HG02938 (cell line): ENCODE measurements around the gene TMEM116.
"Not testable (repeated sequence)": the region's sequence is repeated elsewhere in the genome, so short reads cannot be mapped to it uniquely, and the experiment has no call there.

Source experiments
- ATAC-seq: cut with Tn5 transposase; IDR thresholded peaks from one replicate; pipeline ENCODE4 v1.9.1; 2021; ENCODE audit warnings: mild to moderate bottlenecking, moderate library complexity; ENCODE audit not compliant: unreplicated experiment

The TMEM116 gene

GRCh38 chr12:112010415-112011344, 2.3 kb downstream of the TMEM116 start:
- ATAC-seq = no peak

DNA sequence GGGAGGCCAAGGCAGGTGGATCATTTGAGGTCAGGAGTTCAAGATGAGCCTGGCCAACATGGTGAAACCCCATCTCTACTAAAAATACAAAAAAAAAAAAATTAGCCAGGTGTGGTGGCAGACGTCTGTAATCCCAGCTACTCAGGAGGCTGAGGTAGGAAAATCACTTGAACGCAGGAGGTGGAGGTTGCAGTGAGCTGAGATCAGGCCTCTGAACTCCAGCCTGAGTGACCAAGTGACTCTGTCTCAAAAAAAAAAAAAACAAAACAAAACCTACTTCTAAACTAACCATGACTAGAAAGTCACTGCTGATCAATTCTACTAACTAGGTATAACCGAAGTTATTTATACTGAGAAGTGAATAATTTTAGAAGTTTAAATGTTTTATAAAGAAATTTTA, 3.4 kb downstream of the TMEM116 start:
- not testable (repeated sequence) for ATAC-seq

DNA sequence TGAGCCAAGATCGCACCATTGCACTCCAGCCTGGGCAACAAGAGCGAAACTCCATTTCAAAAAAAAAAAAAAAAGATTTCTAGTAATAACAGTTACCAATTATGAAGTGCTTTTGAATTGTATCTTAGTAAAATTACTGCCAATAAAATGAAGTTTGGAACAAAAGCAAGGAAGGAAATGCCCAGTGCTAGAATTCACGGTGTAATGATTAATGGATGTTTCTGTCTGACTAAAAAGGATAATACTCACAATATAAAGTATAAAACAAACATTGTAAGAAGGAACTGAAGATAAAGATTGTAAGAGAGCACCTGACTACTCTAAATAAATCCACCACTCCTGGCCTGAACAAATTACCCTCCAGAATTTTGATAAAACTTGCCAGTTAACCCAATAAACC, 4.0 kb downstream of the TMEM116 start:
- ATAC-seq = no peak

DNA sequence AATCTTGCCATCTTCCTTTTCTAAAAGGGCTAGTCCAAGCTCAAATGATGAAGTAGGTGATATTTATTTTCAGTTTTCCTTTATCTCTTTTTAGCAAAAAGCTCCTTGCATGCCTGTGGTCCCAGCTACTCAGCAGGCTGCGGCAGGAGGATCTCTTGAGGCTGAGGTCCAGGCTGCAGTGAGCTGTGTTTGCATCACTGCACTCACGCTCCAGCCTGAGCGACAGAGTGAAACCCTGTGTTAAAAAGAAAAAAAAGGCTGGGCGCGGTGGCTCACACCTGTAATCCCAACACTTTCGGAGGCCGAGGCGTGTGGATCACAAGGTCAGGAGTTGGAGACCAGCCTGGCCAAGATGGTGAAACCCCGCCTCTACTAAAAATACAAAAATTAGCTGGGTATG, 5.0 kb downstream of the TMEM116 start:
- ATAC-seq = no peak

DNA sequence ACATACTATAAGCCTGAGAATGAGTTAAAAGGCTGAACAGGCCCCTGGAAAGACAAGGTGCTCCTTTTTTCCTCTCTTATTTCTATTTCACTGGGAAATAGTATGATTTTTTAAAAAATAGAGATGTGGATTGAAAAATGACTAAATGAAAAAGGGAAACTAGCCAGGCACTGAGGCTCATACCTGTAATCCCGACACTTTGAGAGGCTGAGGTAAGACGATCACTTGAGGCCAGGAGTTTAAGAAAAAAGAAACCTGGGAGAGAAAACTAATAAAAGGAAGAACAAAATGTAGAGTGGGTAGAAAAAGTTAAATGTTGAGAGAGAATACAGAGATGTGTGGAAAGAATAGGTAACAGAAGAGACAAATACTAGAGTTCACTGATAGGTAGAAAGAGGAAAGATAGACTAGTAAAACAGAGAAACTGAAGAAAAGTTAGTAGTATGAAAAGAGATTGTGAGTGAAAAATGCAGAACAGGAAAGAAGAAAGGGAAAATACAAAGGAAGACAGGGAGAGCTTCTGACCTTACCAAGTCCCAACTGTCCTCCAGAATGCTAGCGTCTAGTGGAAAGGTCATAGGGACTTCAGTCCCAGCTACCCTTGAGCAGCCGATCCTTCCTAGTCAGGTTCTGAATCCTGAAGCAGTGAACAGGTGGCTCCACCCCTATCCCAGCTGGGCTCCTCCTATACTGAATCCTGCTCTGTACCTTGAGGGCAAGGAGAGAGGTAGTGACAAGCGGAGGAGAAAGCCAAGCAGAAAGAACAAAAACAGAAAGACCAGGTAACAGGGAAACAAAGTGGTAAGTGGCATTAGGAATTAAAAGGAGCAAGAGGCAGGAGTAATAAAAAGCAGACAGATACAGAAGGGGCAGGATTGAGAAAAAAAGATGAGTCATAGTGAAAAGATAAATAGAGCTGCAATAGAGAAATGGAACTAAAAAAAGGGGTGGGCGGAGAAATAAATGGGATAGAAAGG, 7.3 kb downstream of the TMEM116 start:
- ATAC-seq = no peak

DNA sequence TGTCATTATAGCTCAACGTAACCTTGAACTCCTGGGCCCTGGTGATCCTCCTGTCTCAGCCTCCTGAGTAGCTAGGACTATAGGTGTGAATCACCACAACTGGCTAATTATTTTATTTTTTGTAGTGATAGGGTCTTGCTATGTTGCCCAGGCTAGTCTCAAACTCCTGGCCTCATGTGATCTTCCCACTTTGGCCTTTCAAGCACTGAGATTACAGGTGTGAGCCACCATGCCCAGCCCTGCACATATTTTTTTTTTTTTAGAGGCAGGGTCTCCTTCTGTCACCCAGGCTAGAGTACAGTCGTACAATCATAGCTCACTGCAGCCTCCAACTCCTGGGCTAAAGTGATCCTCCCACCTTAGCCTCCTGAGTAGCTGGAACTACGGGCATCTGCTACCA, 8.9 kb downstream of the TMEM116 start:
- ATAC-seq = no peak

DNA sequence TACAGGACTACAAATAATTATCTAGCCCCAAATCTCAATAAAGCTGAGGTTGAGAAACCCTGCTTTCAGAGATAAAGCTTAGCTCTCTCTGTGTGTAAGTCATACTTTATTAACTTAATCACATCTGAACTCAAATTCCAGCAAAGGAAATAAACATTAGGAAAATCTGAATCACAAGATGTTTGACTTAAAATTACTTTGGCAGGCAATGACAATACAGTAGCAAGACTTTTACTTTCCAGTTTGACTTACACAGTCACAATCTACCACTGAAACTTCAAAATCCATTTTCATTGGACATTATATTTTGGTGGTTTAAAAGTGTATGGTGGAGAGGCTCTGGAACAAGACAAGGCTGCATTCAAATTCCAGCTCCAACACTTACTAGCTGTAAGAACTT, 11.4 kb downstream of the TMEM116 start:
- no peak for ATAC-seq

DNA sequence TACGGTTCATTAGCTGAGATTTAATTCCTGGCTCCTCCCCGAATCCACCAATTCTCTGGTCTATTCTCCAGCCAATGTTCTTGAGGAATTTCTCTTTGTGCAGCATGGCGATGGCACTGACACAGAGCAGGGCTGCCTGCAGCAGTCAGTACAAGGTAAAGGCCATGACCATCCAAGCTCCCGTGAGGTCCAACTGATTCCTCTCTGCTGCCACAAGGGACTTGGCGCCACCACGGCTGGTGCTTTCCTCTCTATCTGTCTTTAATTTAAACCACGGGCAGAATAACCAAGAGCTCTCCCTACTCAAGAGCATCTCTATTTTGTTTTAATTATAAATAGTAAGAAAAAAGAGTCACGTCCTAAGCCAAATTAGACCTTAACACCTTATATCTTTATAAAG, 12.1 kb downstream of the TMEM116 start:
- ATAC-seq = no peak

GRCh38 chr12:111999129-111999528, 13.8 kb downstream of the TMEM116 start:
- ATAC-seq = not testable (repeated sequence)

- no peak for ATAC-seq
Observed at GRCh38 chr12:111998015-111998414, 14.9 kb downstream of the TMEM116 start.

- no peak for ATAC-seq
Observed at GRCh38 chr12:111997300-111997699, 15.7 kb downstream of the TMEM116 start.

DNA sequence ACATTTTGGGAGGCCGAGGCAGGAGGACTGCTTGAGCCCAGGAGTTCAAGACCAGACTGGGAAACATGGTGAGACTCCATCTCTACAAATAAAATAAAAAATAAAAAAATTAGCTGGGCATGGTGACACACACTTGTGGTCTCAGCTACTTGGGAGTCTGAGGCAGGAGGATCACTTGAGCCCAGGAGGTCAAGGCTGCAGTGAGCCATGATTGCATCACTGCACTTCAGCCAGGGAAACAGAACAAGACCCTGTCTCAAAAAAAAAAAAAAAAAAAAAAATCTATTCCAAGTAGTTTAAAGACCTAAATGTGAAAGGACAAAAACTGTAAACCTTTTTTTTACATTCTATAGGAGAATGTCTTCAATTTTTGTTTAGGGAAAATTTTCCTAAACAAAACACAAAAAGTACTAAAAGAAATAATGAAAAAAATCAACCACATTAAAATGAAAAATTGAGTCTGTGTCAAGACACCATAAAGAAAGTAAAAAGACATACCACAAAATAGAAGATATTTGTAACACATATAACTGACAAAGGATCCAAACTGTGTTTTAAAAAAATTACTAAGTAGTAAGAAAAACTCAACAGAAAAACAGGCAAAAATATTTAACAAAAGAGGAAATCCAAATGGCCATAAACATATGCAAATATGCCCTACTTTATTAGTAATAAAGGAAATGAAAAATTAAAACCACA, 17.0 kb downstream of the TMEM116 start:
- no peak for ATAC-seq

DNA sequence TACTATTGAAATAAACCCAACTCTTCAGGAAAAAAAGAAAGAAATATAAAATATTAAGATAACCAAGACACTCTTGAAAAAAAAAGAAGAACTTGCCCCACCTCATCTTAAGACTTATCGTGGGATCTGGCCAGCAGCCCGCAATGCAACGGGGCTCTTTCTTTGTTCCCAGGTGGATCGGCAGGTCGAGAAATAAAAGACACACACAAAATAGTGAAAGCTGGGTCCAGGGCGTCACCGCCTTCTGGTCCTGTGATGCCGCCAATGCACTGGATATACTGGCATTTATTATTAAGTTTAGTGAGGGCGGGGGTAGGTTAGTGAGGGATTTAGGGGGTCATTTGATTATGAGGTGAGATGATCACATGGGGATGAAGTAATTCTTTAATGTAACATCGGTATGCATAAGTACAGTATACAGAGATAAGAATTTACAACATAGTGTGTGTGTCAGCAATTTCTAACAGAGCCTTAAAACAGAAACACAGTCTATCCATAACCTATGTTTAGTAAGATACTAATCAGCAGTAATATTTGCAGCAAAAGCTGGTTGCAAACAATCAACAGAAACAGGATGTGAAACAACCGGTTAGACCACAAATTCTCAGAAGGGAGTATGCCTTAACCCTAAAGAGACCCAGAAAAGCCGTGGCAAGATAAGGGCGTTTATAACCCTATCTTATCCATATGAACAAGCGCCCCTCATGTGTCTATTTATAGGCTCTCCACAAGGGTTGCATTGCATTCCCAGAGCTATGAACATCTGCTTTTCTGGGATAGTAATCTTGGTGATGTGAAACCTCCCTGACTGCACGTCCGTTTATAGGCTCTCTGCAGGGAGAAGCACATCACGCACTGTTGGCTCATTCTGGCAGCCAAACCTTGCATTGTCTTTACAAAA, 18.5 kb downstream of the TMEM116 start:
- not testable (repeated sequence) for ATAC-seq

- no peak for ATAC-seq
Observed at GRCh38 chr12:111993292-111994150, 19.4 kb downstream of the TMEM116 start.

DNA sequence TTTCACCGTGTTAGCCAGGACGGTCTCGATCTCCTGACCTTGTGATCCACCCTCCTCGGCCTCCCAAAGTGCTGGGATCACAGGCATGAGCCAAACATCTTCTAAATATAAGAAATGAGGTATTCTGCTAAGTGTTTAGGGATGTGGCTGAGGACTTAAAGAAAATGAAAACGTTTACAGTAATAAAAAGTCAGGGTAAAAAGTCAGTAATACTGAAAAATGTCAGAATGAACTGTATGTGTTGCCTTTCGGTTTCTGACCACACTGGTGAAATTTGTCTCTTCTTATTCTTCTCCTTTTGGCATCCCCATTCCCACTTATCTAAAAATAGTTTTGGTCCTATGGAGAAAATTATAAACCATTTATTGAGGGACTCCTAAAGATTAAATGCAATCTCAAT, 20.5 kb downstream of the TMEM116 start:
- no peak for ATAC-seq

DNA sequence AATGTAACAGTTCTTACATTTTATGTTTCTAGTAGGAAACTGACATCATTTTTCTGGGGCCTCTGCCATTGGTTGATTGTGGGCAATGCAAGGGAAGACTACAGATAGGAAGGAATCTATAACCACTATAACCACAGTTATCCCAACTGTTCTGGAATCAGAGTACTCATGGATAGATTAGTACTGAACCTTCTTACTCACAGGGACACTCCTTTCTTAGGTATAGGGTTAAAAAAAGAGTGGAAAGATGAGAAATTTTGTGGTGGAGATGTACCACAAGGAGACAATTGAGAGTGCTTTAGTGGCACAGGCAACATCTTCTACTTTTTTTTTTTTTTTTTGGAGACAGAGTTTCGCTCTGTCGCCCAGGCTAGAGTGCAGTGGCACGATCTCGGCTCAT, 21.0 kb downstream of the TMEM116 start:
- no peak for ATAC-seq

DNA sequence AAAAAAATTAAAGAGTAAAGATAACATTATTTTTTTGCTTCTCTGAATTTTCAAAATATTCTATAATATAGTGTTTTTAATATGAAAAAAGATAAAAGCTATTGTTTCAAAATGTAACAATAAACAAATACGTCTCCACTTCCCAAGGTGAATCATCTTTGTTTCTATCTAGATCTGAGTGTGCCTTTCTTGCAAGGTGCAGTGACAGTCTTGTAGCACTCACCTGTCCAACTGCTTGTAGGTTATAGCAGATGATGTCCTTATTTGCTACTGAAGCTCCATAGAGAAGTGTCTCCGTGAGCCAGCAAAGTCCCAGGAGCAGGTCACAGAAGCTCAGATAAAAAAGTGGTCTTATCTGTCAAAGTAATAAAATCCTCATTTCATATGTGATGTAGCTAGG, 21.4 kb downstream of the TMEM116 start:
- no peak for ATAC-seq

DNA sequence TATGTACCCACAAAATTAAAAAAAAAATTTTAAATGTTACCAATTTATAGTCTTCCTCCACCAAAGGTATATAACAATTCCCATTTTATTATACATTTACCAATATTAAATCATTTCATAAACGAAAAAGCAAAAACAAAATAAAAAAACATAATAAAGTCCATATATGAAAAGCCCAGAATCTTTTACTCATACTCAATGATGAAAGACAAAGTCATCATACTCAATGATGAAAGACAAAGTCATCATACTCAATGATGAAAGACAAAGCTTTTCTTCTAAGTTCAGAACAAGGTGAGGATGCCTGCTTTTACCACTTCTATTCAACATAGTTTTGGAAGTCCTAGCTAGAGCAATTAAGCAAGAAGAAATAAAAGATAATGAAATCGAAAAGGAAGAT, 28.1 kb downstream of the TMEM116 start:
- no peak for ATAC-seq

DNA sequence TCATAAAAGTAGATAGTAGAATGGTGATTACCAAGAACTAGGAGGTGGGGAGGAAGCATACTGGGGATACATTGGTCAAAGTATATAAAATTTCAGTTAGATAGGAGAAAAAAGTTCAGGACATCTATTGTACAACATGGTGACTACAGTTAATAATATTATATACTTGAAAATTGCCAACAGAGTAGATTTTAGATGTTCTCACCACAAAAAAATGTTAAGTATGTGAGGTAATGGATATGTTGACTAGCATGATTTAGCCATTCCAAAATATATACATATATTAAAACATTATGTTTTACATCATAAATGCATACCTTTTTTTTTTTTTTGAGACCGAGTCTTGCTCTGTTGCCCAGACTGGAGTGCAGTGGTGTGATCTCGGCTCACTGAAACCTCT, 31.0 kb downstream of the TMEM116 start:
- no peak for ATAC-seq
